Measurements from ENCODE around the gene ITGA8.
"Not testable (repeated sequence)": the region's sequence is repeated elsewhere in the genome, so short reads cannot be mapped to it uniquely, and the experiment has no call there.

The ITGA8 gene

GRCh38 chr10:15672469-15672868 lies 47.3 kb downstream of the ITGA8 start:
- no peak for DNase-seq

GRCh38 chr10:15670880-15671279 lies 48.8 kb downstream of the ITGA8 start:
- DNase-seq = no peak

DNA sequence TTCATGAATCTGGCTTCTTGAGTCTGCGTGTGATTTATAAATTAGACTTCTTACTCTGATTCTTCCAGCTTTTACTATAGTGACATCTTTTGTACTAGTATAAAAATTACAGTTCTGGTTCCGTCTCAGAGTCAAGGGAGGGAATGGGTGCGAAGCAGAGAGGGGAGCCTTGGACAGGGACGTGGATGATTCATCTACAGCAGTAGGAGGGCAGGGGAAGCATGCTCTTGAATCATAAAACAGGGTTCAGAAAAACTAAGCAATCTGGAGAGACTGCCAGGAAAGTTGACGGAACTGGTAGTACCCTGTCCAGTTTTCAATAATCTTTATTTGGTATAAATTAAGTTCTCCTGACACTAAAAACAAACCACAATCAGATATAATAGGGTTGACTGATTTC lies 58.1 kb downstream of the ITGA8 start:
- DNase-seq = no peak

DNA sequence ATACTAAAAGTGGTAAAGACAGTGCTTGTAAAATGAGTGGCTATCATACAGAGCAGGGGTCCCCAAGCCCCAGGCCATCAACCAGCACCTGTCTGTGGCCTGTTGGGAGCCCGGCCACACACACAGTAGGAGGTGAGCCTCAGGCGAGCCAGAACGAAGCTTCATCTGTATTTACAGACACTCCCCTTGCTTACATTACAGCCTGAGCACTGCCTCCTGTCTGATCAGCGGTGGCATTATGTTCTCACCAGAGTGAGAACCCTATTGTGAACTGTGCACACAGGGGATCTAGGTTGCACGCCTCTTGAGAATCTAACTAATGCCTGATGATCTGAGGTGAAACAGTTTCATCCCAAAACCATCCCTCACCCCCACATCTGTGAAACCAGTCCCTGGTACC lies 58.7 kb downstream of the ITGA8 start:
- no peak for DNase-seq

GRCh38 chr10:15658069-15658702 lies 61.5 kb downstream of the ITGA8 start:
- DNase-seq = no peak

DNA sequence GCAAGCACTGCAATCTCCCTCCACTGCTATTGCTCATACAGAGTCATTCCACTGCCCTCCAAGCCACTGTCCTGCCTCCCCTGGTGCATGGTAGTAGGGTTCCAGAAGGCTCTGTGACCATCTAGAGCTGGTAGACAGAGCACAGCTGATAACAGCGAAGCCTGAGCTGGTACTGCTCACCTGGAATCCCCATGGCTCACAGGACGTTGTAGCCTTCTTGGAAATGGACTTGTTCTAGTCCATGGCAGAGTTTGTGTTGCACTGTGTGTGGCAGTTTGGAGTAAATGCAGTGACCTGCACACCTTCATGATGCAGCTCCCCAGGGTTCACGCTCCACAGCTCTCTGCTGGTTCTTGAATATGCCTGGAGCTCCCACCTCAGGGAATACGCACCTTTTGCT lies 67.0 kb downstream of the ITGA8 start:
- no peak for DNase-seq

DNA sequence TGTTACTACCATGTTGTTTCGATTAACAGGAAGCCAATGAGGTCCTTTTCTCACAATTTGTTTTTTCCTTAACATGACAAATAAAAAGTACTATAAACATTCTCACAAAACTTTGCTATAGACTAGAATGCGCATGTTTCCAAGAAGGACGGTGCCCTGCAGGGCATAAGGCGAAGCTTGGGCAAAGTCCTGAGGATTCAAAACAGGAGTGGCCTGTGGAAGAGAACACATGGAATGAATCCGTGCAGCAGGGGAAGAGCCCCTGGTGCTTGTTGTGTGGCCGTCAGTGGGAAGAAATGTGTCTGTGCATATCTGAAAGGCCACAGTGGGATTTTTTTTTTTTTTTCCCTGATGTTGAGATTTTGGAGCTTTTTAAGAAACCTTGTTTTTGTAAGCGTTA lies 67.6 kb downstream of the ITGA8 start:
- DNase-seq = no peak

DNA sequence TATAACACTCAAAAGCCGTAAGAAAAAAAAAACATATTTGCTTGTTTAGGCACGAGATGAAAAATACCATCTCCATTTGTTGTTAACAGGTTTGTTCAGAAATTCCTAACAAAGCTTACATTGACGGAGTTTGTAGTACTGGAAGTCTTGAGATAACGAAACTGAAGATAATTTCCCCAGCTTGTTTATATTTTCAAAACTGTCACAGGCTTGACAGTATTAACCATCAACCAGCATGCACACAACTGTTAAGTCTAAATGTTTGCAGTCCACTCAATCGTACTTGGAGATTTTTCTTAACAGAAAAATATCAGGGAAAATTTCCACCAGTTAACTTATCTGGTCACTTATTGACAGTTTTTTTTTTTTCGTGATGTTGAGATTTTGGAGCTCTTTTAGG lies 68.5 kb downstream of the ITGA8 start:
- no peak for DNase-seq

DNA sequence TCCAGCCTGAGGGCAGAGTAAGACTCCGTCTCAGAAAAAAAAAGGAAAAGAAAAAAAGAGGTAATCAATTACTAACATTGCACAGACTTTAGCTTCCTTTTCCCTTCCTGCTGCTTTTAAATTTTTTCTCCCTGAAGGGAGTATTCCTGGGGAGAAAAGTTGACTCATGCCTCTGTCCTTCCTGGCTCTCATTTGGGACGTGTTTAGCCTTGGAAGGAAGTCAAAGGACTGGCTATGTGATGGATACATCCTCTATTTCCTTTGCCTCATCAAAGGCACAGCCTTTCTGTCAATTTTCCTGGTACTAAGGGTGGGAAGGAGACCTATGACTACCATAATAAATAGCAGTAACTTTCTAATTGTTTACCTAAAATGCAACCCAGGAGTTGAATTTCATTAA lies 77.6 kb downstream of the ITGA8 start:
- no peak for DNase-seq

DNA sequence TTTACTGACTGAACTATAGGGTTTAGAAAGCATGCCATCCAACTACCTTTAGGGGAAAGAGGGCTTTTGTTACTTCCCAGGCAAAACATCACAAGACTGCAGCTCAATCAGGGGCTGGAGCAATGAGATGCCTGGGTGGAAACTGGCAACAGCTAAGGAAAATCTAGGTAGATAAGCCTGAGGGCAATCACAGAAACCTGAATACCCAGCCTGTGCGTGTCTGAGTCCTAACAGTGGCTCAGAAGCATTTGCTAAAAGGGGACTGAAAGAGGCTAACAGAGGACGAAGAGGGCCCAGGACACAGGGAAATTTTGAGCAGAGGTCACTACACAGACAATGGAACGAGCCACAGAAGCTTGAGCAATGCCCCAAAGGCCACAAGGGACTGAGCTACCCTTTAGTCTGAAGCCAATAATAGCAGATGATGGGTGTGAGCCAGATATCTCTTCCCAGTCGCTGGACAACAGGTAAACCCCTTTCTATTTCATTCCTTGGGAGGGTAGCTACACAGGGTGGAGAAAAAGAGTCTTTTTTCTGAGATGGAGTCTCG lies 79.1 kb downstream of the ITGA8 start:
- DNase-seq = no peak

- DNase-seq = no peak
Observed at GRCh38 chr10:15636446-15636845, 83.3 kb downstream of the ITGA8 start.

DNA sequence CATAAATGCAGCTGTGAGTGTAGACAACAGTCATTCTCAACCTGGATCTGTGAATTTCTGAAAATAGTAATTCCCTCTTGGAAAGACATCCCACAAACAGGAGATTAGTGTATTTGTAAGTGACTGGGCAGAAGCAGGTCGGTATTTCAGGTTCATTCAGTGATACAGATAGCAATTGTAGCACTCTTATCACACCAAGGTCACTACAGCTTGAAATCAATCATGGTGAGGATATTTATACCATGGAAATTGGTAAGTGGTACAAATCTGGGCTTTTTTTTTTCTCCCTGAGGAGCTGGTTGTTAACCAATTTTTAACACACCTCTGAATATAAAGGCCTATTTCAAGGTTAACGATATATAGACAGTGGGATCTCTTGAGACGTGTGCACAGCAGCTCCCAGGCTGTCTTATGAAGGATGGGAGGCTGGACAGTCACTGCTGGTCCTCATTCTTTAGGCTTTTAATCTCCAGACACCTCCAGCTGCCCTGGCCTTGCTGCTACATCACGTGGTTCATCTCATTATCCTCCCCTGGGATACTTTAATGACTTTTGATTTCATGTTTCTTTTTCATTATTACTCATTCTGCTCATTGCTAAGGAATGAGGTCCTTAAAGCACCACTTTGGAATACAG lies 87.1 kb downstream of the ITGA8 start:
- no peak for DNase-seq

GRCh38 chr10:15631205-15631604 lies 88.5 kb downstream of the ITGA8 start:
- DNase-seq = not testable (repeated sequence)

DNA sequence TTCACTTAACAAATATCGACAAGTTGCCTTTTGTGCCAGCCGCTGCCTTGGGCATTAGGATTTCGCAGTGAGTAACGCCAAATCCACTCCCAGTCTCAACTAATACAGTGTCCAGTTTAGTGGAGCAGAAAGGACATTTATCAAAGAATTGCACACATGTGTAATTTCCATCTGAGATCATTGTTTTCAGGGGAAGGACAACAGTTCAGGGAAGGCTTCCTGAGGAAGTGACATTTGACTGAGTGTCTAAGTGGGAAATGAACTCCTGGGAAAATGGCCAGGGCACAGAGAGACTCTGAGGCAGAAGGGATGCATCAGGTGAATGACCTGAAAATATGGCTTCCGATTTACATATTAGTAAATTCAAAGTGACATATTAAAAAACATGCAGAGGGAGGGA lies 89.4 kb downstream of the ITGA8 start:
- DNase-seq = no peak

DNA sequence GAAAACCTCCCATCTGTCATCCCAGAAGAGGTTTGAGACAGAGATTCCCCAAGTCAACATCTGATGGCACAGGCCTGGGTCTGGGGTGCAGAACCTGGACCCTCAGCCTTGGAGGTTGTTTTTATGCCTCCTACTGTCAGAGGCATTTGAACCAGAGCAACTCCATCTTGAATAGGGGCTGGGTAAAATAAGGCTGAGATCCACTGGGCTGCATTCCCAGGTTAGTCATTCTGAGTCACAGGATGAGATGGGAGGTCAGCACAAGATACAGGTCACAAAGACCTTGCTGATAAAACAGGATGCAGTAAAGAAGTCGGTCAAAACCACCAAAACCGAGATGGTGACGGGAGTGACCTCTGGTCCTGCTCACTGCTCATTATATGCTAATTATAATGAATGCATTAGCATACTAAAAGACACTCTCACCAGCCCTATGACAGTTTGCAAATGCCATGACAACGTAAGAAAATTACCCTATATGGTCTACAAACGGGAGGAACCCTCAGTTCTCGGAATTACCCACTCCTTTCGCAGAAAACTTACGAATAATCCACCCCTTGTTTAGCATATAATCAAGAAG lies 92.0 kb downstream of the ITGA8 start:
- DNase-seq = no peak

DNA sequence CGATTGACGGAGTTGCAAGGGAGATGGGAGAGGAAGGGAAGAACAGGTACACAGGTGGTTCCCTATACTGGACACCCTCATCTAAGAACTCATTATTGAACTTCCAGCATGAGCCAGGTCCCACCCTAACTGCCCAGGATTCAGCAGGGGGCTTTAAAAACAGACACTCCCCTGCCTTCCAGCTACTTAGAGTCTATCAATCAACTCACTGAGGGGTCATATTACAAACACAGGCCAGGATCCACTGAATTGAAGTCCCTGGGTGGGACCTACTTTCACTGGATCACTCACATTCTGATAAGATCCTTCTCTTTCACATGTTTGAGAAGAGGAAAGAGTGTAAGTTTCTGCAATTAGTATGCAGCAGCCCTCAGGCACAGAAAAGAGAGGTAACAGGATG lies 92.8 kb downstream of the ITGA8 start:
- DNase-seq = no peak

DNA sequence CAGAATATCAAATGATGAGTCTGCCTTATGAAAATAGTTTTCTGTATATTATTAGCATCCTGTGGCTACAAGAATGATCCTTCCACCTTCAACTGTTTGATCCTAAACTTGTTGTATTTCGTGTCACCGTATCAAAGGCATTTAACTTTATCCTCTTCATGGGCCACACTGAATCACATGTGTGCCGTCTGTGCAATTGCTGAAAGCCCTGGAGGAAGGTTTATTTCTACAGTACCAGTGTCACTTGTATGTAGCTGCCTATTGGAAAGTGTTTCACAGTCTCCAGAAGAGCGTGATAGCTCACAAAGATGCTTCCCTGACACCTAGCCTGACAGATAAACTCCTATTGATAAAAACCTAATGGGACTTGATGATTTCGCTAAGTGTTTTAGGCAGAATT lies 94.5 kb downstream of the ITGA8 start:
- no peak for DNase-seq

DNA sequence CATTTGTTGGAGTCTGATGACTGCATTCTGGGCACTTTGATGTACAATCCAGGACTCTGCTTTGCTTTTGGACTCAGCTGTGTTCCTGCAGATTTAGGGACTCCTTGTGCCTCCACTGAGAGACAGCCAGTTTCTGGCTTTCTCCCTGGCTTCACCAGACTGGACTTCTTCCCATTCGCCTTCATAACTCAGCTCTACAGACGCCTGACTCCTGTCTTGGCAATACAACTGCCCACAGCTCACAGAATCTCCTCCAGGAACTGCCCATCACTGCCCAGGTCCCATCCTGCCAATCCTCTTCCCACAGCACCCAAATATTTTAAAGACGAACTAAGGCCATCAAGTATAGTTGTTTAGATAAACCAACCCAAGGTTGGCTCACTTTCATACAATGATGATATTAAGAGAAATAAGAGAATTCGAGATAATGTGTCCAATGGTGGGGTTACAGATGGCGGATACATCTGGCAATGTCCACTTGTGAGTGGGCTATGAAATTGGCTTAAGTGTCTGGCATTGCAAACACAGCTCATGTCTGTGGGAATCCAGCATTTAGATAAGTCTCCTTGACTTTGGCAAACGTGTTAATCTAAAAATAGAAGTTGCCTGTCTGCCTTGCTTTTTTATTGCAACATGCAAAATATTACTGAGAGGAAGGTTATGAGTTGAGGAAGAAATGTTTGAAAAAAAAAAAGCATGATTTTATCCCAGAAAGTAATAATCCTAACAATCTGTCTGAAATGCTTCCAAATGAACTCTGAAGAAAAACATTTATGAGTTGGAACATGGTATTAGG lies 95.1 kb downstream of the ITGA8 start:
- peak in 1 of 2 experiments; percentile 0 for DNase-seq

DNA sequence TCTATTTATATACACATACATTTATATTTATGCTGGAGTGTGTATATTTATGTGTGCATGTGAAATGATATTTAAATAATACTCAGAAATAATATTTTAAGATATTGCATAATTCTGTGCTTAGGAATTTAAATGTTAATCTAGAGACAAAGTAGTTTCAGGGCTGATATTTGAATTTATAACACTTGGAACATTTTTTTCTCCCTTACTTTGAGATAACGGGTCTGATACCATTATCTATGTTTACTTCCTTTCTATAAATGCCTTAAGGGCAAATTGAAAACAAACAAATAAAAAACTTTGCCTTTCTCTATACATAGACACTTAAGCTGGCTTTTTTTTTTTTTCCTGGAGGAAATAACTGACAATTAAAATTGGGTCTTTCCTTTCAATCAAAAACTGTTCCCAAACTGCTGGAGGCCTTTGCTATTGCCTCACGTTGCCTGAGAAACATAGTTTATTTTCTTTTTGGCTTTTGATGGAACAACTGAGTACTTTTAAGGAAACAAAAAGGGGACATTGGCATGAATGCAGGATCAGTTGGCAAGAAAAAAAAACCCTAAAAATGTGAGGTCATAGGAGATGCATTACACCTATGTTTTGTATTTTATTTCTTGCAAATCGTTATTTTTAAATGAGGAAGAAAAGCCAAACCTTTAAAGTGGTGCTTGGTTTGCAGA lies 98.7 kb downstream of the ITGA8 start:
- no peak for DNase-seq

GRCh38 chr10:15620337-15620736 lies 99.4 kb downstream of the ITGA8 start:
- DNase-seq = no peak

GRCh38 chr10:15609246-15609645 lies 110.5 kb downstream of the ITGA8 start:
- DNase-seq = no peak

- no peak for DNase-seq
Observed at GRCh38 chr10:15606377-15606776, 113.3 kb downstream of the ITGA8 start.
